IPS-NIHi7 (cell line): ENCODE measurements around the gene SEZ6L.

Experiments
- DNase-seq: peaks from one replicate; pipeline ENCODE4 v3.0.0; 2012; ENCODE audit warnings: mixed read lengths; ENCODE audit errors: extremely low spot score

Gene SEZ6L

GRCh38 chr22:26174280-26174679, 5.0 kb downstream of the SEZ6L start:
- DNase-seq: peak; percentile 76

- no peak for DNase-seq
These were observed 13.5 kb downstream of the SEZ6L start for GRCh38 chr22:26182723-26183122.

GRCh38 chr22:26185190-26185589, 15.9 kb downstream of the SEZ6L start:
- no peak for DNase-seq

GRCh38 chr22:26188341-26188740, 19.1 kb downstream of the SEZ6L start:
- no peak for DNase-seq

GRCh38 chr22:26194313-26194712, 25.1 kb downstream of the SEZ6L start:
- no peak for DNase-seq

DNA sequence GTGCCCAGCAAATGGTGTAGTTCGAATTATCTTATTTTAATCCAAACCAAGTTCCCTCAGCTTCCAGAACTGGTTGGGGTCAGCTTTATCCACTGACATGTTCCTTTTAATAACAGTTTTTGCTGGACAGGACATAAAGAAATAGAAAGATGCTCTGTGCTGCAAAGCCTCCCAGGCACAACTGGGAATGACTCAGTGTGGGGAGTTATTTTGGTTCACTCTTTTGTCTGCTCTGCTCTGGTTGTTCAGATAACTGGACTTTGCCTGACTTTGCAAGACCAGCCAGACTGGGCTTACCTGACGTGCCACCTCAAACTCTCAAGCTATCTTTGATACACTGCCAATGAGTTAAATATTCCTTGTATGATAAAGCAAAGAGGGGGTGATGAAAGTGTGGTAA, 25.6 kb downstream of the SEZ6L start:
- no peak for DNase-seq

DNA sequence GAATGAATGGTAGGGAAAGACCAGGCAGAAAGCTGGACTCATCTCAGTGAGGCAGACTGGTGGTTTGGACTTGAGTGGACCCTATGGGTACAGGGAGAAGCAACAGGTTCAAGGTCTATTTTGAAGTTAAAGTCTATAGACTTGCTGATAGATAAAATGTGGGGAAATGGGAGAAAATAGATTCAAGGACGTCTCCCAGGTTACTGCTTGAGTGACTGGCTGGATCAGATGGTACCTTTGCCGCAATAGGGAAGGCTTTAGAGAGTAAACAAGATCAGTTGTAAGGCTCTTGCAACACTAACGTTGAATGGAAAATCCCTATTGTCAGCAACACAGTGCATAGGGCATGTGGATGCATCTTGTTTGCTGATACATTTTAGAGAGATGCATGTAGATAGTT, 27.4 kb downstream of the SEZ6L start:
- no peak for DNase-seq

DNA sequence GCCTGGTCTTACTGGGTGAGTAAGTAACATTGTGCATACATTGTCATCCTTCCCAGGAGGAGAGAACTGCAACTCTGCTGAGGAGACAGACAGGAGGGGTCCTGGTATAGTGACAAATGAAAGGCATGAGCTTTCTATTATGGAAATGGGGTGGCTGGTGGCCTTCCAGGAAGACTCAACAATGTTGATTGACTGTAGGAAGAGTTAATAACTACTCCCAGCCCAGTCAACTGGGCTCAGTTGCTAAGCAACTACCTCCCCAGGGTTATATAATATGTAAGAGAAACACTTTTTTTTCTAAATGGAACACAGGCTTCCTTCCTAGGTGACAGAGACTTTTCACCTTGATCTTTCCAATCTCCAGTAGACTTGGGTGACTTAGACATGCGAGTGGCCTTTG, 28.2 kb downstream of the SEZ6L start:
- DNase-seq: no peak

DNA sequence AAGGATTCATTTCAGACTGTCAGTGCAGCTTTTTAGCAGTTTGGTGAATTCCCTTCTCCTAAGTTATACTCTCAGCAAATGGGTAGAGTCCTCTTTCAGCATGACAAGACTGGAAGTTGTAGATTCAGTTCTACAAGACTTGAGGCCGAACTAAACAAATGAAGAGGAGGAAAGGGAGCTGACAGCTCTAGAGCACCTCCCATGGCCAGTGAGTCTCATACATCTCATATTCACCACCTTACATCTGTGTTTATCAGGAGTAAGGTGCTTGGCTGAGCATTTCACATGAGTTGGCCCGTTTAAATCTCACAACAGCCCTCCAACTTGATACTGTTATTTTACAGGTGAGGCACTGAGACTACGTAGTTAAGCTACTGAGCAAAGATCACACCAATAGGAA, 30.4 kb downstream of the SEZ6L start:
- DNase-seq: peak; percentile 36

GRCh38 chr22:26202280-26202924, 33.1 kb downstream of the SEZ6L start:
- DNase-seq: no peak

DNA sequence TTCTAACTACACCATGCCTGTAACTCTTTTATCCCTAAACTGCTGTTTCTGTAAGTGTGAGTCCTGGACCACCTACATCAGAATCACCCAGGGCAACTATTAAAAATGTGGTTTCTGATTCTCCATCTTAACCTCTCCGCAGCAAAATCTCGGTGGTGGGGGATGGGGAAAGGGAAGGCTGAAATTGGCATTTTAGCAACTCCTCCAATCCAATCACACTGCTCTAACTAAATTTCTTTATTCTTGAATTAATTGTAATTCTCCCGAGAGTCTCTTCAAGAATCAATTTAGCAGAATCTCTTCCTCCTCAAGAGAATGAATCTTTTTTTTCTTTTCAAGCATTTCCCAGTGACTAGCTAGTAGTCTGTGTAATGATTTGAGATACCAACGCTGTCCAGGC, 36.2 kb downstream of the SEZ6L start:
- no peak for DNase-seq

DNA sequence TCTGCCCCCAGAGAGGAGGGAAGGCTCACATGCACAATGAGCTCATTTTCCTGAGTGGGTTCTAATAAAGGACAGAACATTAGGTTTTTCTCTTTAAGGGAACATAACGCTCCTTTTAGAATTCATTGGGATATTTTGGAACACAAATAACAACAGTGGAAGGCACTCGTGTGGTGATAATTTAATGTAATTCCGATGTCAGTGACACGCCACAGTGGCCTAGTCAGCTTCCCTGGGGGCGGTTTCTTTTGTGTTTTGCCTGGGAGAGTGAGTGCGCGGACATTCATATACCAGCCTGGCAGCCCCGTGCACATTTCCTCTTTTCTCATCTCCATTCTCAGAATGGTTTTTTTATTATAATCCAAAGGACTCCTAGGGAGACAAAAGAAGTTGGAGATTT, 41.1 kb downstream of the SEZ6L start:
- DNase-seq: no peak

- no peak for DNase-seq
These were observed 44.6 kb downstream of the SEZ6L start for GRCh38 chr22:26213826-26214225.

GRCh38 chr22:26214466-26214865, 45.2 kb downstream of the SEZ6L start:
- no peak for DNase-seq

- DNase-seq: no peak
These were observed 46.5 kb downstream of the SEZ6L start for GRCh38 chr22:26215736-26216135.

GRCh38 chr22:26225207-26225606, 55.9 kb downstream of the SEZ6L start:
- DNase-seq: no peak

- no peak for DNase-seq
These were observed 57.5 kb downstream of the SEZ6L start for GRCh38 chr22:26226538-26227297.

- DNase-seq: no peak
These were observed 60.6 kb downstream of the SEZ6L start for GRCh38 chr22:26229910-26230309.

DNA sequence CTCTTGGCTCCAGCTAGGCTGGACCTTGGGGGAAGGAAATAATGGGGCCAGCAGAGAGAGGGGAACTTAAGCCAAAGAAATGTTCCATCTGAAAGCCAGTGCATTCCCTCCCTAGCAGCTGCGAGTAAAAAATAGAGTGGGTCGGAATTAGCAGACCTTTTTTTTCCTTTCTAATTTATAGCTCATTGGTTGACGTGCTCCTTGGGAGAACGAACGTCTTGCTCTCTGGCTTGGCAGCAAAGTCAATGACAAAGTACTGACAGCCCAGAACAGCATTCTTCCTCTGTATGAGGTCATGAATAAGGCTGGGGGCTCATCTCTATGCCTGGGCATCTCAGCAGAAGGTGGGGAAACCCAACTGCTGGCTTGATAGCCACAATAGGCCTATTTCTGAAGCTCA, 65.0 kb downstream of the SEZ6L start:
- DNase-seq: no peak

GRCh38 chr22:26235792-26236487, 66.7 kb downstream of the SEZ6L start:
- DNase-seq: no peak

DNA sequence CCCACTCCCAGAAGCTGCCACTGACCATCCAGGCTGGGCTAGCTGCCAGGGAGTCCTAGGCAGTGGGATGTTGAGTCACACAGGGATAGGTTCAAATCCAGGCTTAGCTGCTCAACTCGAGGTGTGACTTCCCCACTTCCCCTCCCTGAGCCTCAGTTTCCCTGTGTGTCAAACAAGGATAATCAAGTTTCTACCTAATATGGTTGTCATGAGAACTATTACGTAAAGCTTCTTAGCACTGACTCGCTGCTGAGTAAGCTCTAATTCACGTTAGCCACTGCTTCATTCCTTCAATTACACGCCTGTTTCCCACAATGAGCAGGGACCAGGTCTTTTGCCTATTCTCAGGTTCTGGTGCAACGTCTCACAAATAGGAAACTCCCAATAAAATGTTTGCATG, 67.7 kb downstream of the SEZ6L start:
- no peak for DNase-seq

GRCh38 chr22:26238596-26238995, 69.3 kb downstream of the SEZ6L start:
- no peak for DNase-seq

DNA sequence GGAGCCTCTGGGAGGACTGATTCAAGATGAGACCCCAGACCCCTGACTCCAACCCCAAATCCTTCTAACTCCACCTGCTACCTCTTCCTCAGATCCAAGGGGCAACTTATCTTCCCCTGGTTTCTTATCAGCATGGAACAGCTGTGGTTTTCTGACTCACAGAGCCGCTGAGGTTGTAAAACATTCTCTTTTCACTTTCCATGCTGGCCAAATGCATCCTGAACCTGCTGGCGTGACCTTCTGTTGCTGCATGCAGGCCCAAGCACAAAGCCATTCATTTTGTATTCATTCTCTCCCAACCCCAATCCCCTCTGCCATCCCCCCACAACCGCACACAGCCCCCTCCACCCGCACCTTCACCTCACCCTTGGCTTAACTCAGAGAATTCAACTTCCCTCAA, 70.3 kb downstream of the SEZ6L start:
- no peak for DNase-seq
